Esophagus muscularis mucosa (tissue), 4 donors: Measurements from ENCODE around the gene TRAPPC2L.

ENCODE experiments used
- CTCF ChIP-seq, 3 experiments: fragments of 200-600 bp in 2 of 3; fragments of 450-650 bp in 1 of 3; sonication (generic) in 2 of 3; IDR thresholded peaks; one replicate each; pipeline ENCODE4 v1.5.1; 2017 to 2019; ENCODE audit warnings: antibody characterized with exemption in 3 of 3, mild to moderate bottlenecking in 2 of 3, moderate library complexity in 1 of 3
- EP300 ChIP-seq: sonication (generic); formaldehyde crosslinking; IDR thresholded peaks from one replicate; pipeline ENCODE4 v1.6.1; 2017; ENCODE audit warnings: antibody characterized with exemption
- POLR2A ChIP-seq: fragments of 450-650 bp; IDR thresholded peaks from one replicate; pipeline ENCODE4 v1.6.1; 2017; ENCODE audit warnings: antibody characterized with exemption, moderate library complexity, mild to moderate bottlenecking, low read depth
- POLR2AphosphoS5 ChIP-seq, 2 donors: sonication (generic); formaldehyde crosslinking; IDR thresholded peaks; one replicate each; pipeline ENCODE4 v1.6.1; 2017; ENCODE audit warnings: antibody characterized with exemption in 2 of 2

- TF ChIP-seq CTCF (IDR thresholded peaks at IDR 0.05) (no peak), POLR2A (no peak), POLR2AphosphoS5 (IDR thresholded peaks at IDR 0.05) (no peak), EP300 (no peak)
These were observed 46.3 kb downstream of the TRAPPC2L start for GRCh38 chr16:88903267-88903666.
